Right ventricle myocardium inferior (tissue), 1 donor: ENCODE data around the gene UBQLN4. TPM values are rescaled to one million over a fixed set of nuclear protein-coding genes. Genes with fewer than 3 reads are reported as not detected.

ENCODE experiments used
- ATAC-seq: fragments of 200-7000 bp; cut with Tn5 transposase; one replicate; pipeline ENCODE4 v1.9.1; 2020; ENCODE audit warnings: mild to moderate bottlenecking, moderate library complexity
- DNase-seq: peaks from one replicate; pipeline ENCODE4 v3.0.0; 2021; ENCODE audit errors: missing footprints
- intact Hi-C: fragments of 100-400 bp; cut with DNase I; formaldehyde crosslinking; loops from one replicate; pipeline ENCODE4 v1.11.0; 2022
- total RNA-seq: library from RNA; stranded (reverse); fragmentation: NEBNext Ultra II Directional; extraction: Animal tissue kit (Norgen Biotek cat#: 25700); gene quantifications from one replicate; pipeline ENCODE4 v1.2.1, GENCODE V29; 2021
- donor health status: DM: no; HTN: yes; CAD: no; lungs with severe emphysema.

The UBQLN4 gene
- total RNA-seq, 1 donor from 2014 or later, result 33.5 TPM

DNA sequence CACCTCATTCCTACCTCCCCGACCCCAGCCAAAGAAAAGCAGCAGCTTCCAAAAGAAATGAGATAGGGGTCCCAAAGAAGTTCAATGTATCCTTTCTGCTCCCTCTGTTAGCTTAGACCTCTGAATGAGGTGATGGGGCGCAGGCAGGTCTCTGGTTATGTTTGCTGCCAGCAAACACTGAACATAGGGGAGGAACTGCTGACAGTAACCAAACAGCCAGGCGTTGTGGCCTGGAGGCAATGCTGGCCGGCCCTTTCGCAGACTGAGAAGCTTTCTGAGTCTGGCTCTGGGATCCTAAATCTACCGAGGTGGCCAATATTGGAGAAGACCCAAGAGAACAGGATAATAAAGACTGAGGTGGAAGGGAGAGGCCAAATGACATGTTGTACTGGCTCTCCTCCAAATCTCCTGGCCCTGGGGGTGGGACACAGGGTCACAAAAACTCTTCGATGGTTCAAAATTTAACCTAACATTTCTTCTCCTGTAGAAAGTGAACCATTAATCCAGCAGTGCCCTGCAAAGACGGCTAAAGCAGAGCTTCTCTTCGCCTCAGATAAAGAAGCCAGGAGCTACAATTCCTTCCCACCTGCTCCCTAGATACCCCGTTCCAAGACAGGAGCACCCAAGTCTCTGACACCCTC, 52.5 kb downstream of the UBQLN4 start:
- ATAC-seq (no peak), DNase-seq (no peak)
- intact Hi-C loops, result no loop called here

DNA sequence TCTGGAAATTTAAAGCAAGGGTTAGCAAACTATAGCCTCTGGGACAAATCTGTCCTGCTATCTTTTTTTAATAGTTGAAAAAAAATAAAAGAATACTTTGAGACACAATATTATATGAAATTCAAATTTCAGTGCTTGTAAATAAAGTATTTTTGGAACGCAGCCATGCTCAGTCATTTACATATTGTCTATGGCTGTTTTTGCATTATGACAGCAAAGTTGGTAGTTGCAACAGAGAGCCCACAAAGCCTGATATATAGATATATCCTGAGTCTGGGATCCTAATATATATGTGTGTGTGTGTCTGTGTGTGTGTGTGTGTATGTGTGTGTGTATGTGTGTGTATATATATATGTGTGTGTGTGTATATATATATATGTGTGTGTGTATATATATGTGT, 53.6 kb downstream of the UBQLN4 start:
- no peak for DNase-seq
- intact Hi-C loops, result no loop called here
- no peak for ATAC-seq

DNA sequence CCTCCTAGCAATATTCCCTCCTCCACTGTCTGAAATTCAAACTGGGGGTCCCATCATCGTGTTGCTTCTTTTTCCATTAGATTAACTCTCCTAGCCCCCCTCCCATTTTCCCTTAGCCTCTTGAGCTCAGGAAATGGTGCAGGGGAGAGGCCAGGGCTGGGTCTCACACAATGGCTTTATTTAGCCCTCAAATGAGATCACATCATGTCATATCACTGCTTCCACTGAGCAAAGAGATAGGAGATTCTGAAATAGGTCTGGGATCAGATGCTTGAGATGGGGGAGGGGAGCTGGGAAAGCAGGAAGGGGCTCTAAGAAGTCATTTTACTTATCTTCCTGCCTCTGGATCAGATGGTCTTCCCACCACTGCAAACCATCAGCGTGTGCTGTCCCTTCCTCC, 57.4 kb downstream of the UBQLN4 start:
- DNase-seq (no peak), ATAC-seq (no peak)
- intact Hi-C loops, result no loop called here

DNA sequence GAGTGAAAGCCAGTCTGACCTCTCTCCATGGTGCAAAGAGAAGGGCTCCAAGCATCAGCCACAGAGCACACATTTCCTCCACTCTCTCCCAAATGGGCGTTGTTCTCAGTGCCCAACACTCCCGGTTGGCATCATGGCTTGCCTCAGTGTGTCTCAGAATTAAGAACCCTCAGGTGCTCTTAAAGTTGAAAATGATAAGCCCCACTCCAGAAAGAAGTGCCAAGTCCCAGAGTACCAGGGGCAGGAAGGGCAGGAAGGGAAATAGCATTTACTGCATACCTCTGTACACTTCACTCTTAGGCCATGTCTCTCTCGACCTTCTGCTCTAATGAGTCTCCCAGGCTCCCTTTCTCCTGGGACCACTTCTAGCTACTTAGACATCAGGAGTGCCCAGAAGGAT, 60.0 kb downstream of the UBQLN4 start:
- no peak for ATAC-seq
- DNase-seq, result no peak
- intact Hi-C loops, result loop anchor here (5.0 kb wide), 1 partner anchor 36 kb away; no protein-coding TSS in a partner anchor

DNA sequence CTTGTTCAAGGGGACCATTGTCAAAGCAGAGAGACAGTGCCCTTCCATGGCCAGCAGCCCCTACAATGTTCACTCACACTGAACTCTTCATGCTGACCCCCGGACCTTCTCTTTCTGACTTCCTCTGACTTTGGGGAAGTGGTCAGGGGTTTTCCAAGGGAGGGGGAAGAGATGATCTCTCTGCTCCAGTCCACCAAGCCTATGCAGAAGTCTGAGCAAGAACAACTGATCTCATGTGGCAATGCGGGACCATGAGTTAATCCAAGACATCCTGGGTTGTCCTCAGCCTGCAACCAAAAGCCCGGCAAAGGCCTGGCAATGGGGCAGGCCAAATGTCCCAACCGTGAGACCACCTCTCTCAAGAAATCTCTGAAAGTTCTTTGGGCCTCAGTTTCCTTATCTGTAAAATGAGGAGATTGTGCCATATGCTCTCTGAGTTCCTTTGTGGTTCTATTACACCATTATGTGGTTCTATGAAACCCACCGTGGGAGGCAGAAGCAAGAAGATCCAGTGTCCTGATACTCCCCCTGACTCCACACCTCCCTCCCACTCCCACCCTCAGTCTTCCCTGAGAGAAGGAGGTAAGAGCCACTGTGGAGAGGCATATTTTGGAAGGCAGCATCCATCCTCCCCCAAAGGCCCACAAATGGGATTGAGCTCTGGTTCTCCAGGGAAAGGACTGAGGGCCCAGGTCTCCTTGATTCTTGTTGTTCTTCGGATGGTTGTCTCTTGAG, 63.4 kb downstream of the UBQLN4 start:
- ATAC-seq, result peak; percentile 57
- DNase-seq, result no peak
- intact Hi-C loops, result loop anchor here (5.0 kb wide), 1 partner anchor 33 kb away; no protein-coding TSS in a partner anchor

DNA sequence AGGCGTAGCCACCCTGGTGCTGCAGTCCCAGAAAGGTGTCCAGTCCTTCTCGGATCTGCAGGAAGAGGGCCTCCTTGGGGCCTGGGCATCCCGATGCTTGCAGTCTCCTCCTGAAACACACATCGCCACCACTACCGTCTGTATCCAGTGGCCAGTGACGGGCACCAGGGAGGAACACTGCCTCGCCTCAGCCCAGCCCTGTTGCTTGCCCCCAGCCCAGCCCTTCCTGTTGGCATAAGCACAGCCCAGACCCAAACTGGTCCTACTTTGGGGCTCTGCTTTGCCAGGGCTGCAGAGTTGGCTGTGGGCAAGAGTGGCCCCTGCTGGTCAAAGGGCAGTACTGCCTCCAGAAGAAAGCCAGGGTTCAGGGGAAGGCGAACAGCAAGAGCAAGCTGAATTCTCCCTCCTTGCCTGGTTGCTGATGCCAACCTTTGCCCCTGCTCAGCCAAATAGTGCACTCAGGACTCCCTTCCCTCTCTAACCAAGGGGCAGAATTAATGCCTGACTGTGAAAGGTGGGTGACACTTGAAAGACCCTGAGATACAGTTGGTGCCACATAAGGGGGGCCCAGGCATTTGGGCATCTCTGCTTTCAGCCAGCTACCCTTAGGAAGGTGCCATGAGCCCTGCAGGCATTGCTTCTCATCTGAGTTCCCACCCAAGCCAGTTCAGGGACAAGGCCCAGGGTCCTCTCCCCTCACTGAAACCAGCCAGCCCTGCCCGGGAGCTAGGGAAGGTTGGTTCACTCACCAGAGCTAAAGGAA, 64.2 kb downstream of the UBQLN4 start:
- DNase-seq (peak; percentile 86), ATAC-seq (peak; percentile 88)
- intact Hi-C loops, result loop anchor here (1.0 to 5.0 kb wide), 2 partner anchors 32 to 51 kb away; no protein-coding TSS in a partner anchor

Other genes with a start within 250 kb of the UBQLN4 start
- gene GON4L, start 196.6 kb downstream of the UBQLN4 start, total RNA-seq, result 19.3 TPM
- 9.2 TPM for gene SYT11, start 194.2 kb downstream of the UBQLN4 start, total RNA-seq
- 21.7 TPM for gene RIT1, start 142.4 kb downstream of the UBQLN4 start, total RNA-seq
- 22.0 TPM for gene KHDC4, start 119.4 kb downstream of the UBQLN4 start, total RNA-seq
- not detected for gene RXFP4, start 112.2 kb downstream of the UBQLN4 start, total RNA-seq
- 61.8 TPM for gene ARHGEF2, start 75.3 kb downstream of the UBQLN4 start, total RNA-seq
- 79.9 TPM for gene SSR2, start 32.8 kb downstream of the UBQLN4 start, total RNA-seq
- 63.8 TPM for gene LAMTOR2, start 984 bp upstream of the UBQLN4 start, total RNA-seq
- not detected for gene RAB25, start 7.4 kb upstream of the UBQLN4 start, total RNA-seq
- 0.24 TPM for gene MEX3A, start 28.7 kb upstream of the UBQLN4 start, total RNA-seq
- gene LMNA, start 60.9 kb upstream of the UBQLN4 start, total RNA-seq, result 288 TPM
- 2.2 TPM for gene SEMA4A, start 99.8 kb upstream of the UBQLN4 start, total RNA-seq
- gene SLC25A44, start 140.3 kb upstream of the UBQLN4 start, total RNA-seq, result 16.3 TPM
- 68.6 TPM for gene PMF1, start 159.2 kb upstream of the UBQLN4 start, total RNA-seq
- gene BGLAP, start 188.4 kb upstream of the UBQLN4 start, total RNA-seq, result 0.32 TPM
- gene PAQR6, start 194.3 kb upstream of the UBQLN4 start, total RNA-seq, result 0.54 TPM
- 91.6 TPM for gene SMG5, start 229.0 kb upstream of the UBQLN4 start, total RNA-seq
- gene TMEM79, start 230.5 kb upstream of the UBQLN4 start, total RNA-seq, result 1.4 TPM
- 16.4 TPM for gene GLMP, start 241.9 kb upstream of the UBQLN4 start, total RNA-seq
- gene VHLL, start 245.5 kb upstream of the UBQLN4 start, total RNA-seq, result not detected